GM13976 (cell line): ENCODE measurements around the gene PANK4.

Experiments used
- DNase-seq: peaks from one replicate; pipeline ENCODE4 v3.0.0; 2012; ENCODE audit warnings: low spot score
- CTCF ChIP-seq: IDR thresholded peaks from 2 replicates; pipeline ENCODE4 v1.5.1; 2012; ENCODE audit warnings: borderline replicate concordance, mild to moderate bottlenecking; ENCODE audit not compliant: insufficient read depth; ENCODE audit errors: extremely low read depth, missing control alignments, control extremely low read depth
- in situ Hi-C: fragments of 300-500 bp; cut with MboI; formaldehyde crosslinking; loops from one replicate; pipeline ENCODE4 v1.12.0; 2022; ENCODE audit warnings: low sequenced_read_pairs, mixed read lengths, inconsistent platforms; ENCODE audit not compliant: unreplicated experiment

PANK4 gene

DNA sequence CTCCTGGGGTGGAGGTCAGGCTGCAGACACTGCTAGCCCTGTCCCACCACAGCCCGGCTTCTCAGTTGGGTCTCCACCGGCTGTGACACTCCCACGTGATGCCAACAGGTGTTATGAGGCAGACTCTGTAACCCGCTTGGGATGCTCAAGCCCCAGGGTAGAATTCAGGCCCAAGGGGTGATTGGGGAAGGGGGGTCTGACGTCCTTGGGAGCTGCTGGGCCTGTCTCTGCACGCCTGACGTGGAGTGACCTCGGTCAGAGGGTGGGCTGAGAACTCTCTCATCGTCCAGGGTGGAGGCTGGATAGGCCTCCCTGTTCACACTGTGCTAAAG lies 11.4 kb upstream of the PANK4 start:
- in situ Hi-C loops = loop anchor here (25.0 kb wide), 1 partner anchor 125 kb away; the partner anchor contains the start of gene PEX10
- no peak for TF ChIP-seq CTCF
- DNase-seq = no peak

DNA sequence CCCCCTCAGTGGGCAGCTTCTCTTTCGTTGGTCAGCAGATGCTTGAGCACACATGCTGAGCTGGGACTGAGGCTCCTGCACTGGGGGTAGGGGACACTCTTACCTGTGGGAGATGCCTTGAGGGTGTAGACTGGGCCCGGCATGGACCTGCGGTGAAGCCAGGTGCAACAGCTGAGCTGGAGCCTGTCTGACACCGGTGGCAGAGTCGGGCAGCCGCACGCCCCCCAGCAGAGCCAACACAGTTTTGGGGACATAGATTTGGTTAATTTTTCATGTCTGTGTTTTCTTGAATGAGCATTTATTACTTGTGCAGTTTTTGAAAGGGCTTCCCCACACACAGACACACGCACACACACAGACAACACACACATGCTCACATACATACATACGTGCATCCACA lies 9.6 kb upstream of the PANK4 start:
- TF ChIP-seq CTCF = no peak
- in situ Hi-C loops = loop anchor here (25.0 kb wide), 1 partner anchor 124 kb away; the partner anchor contains the start of gene PEX10
- DNase-seq = no peak

- no peak for DNase-seq
- no peak for TF ChIP-seq CTCF
- in situ Hi-C loops = loop anchor here (25.0 kb wide), 1 partner anchor 123 kb away; the partner anchor contains the start of gene PEX10
These were observed 9.1 kb upstream of the PANK4 start for GRCh38 chr1:2535455-2535854.

DNA sequence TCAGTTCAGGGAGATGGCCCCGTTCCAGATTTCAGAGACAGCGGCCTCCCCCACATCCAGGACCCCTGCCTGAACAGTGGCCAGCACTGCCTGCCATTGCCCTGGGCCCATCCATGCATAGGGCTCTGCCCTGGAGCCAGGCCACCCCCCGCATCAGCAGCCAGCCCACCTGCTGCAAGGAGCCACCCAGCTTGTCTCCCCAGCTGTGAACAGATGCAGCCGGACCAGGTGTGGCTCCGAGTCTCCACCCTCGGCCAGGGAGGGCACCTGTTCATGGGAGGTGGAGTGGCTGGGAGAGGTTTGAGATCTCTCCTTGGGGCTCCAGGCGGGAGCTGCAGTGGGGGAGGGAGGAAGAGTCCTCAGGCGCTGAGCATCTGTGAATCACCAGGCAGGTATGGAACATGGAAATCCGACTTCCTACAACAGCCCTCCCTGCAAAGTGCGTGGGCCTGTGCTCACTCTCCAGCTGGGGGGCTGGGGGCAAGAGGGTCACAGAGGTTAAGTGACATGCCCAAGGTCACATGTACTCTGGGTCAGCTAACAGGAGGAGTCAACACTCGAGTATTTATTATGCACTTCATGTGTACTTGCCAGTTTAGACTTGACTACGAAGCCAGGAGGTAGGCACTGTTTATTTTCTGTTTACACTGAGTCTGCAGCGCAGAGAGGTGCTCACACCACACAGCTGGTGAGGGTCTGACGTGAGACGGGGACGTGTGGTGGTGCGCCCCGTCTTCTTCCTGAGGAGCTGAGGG lies 8.5 kb upstream of the PANK4 start:
- no peak for TF ChIP-seq CTCF
- in situ Hi-C loops = loop anchor here (25.0 kb wide), 1 partner anchor 123 kb away; the partner anchor contains the start of gene PEX10
- DNase-seq = no peak

- no peak for DNase-seq
- in situ Hi-C loops = loop anchor here (25.0 kb wide), 1 partner anchor 122 kb away; the partner anchor contains the start of gene PEX10
- TF ChIP-seq CTCF = no peak
These were observed 7.9 kb upstream of the PANK4 start for GRCh38 chr1:2534315-2534686.

- DNase-seq = no peak
- no peak for TF ChIP-seq CTCF
- in situ Hi-C loops = loop anchor here (25.0 kb wide), 1 partner anchor 121 kb away; the partner anchor contains the start of gene PEX10
These were observed 7.0 kb upstream of the PANK4 start for GRCh38 chr1:2533365-2533764.
